HepG2 (cell line): ENCODE data around the gene NRL. TPM values are rescaled to one million over a fixed set of nuclear protein-coding genes. Genes with fewer than 3 reads are reported as not detected.
A peak's percentile ranks its signal among the peaks of the same experiment; 100 is the strongest.

Experiments
- CREM ChIP-seq, 2 experiments: sonication (generic) in 1 of 2; formaldehyde crosslinking in 1 of 2; IDR thresholded peaks; 2 replicates each; pipeline versions ENCODE4 v1.4.0 to v1.6.1; 2016 to 2020; ENCODE audit warnings: antibody characterized with exemption in 1 of 2, mild to moderate bottlenecking in 1 of 2, missing genetic modification reagents in 1 of 2
- ETV6 ChIP-seq: sonication (generic); formaldehyde crosslinking; conservative IDR thresholded peaks from 2 replicates; pipeline ENCODE4 v1.4.0; 2020; ENCODE audit warnings: missing genetic modification reagents
- GFI1 ChIP-seq: sonication (generic); formaldehyde crosslinking; IDR thresholded peaks from 2 replicates; pipeline ENCODE4 v1.5.0; 2020; ENCODE audit warnings: missing genetic modification reagents, mild to moderate bottlenecking, borderline replicate concordance
- IRF9 ChIP-seq: sonication (generic); formaldehyde crosslinking; IDR thresholded peaks from 2 replicates; pipeline ENCODE4 v1.8.0; 2022; ENCODE audit warnings: missing genetic modification reagents, mild to moderate bottlenecking, borderline replicate concordance
- PRDM4 ChIP-seq: sonication (generic); formaldehyde crosslinking; IDR thresholded peaks from 2 replicates; pipeline ENCODE4 v1.9.0; 2021; ENCODE audit warnings: missing genetic modification reagents, borderline replicate concordance
- STAG1 ChIP-seq: sonication (generic); formaldehyde crosslinking; IDR thresholded peaks from 2 replicates; pipeline ENCODE4 v1.4.0; 2020; ENCODE audit warnings: missing genetic modification reagents
- ZBTB40 ChIP-seq, 2 experiments: fragments of 450-650 bp in 1 of 2; sonication (generic) in 1 of 2; formaldehyde crosslinking in 1 of 2; IDR thresholded peaks; 2 replicates each; pipeline versions ENCODE4 v1.6.1 to v1.8.0; 2016 to 2022; ENCODE audit warnings: antibody characterized with exemption in 1 of 2, mild to moderate bottlenecking in 1 of 2, missing genetic modification reagents in 1 of 2
- ZIK1 ChIP-seq: sonication (generic); formaldehyde crosslinking; IDR thresholded peaks from 2 replicates; pipeline ENCODE4 v1.5.0; 2020; ENCODE audit warnings: mild to moderate bottlenecking, low read depth, missing genetic modification reagents, borderline replicate concordance
- ZNF34 ChIP-seq: sonication (generic); formaldehyde crosslinking; IDR thresholded peaks from 2 replicates; pipeline ENCODE4 v1.4.0; 2020; ENCODE audit warnings: mild to moderate bottlenecking, missing genetic modification reagents, borderline replicate concordance
- ZNF75D ChIP-seq: sonication (generic); formaldehyde crosslinking; IDR thresholded peaks from 2 replicates; pipeline ENCODE4 v1.8.1; 2023; ENCODE audit warnings: missing genetic modification reagents, mild to moderate bottlenecking, borderline replicate concordance
- ZNF780A ChIP-seq: sonication (generic); formaldehyde crosslinking; IDR thresholded peaks from 2 replicates; pipeline ENCODE4 v1.8.0; 2022; ENCODE audit warnings: mild to moderate bottlenecking, missing genetic modification reagents, moderate library complexity
- ZNF839 ChIP-seq: sonication (generic); formaldehyde crosslinking; IDR thresholded peaks from 2 replicates; pipeline ENCODE4 v1.4.0; 2020; ENCODE audit warnings: missing genetic modification reagents, mild to moderate bottlenecking, borderline replicate concordance
- polyA plus RNA-seq, 8 experiments: library from polyadenylated mRNA; depleted of rRNA in 3 of 8; stranded (reverse) in 7 of 8; unstranded in 1 of 8; fragments of >200 nt; fragmentation: Illumina TruSeq in 4 of 8; extraction: Trizol in 4 of 8; gene quantifications; 2 replicates each; pipeline versions ENCODE4 v1.2.1 to v1.2.3, GENCODE V29; 2011 to 2016; ENCODE audit warnings: low read depth in 4 of 8, missing spikeins in 1 of 8, mixed read lengths in 1 of 8; ENCODE audit not compliant: insufficient read depth in 1 of 8
- total RNA-seq, 5 experiments: library from RNA; depleted of rRNA; stranded (reverse); fragments of >200 nt; fragmentation: Illumina TruSeq; extraction: Trizol; gene quantifications; 2 replicates each; pipeline ENCODE4 v1.2.3, GENCODE V29; 2016; ENCODE audit warnings: low read depth in 1 of 5
- TF ChIP-seq, protein P1 (sequence below): sonication (generic); formaldehyde crosslinking; IDR thresholded peaks from 2 replicates; pipeline ENCODE4; 2020; ENCODE audit warnings: missing genetic modification reagents, mild to moderate bottlenecking, borderline replicate concordance

Gene NRL
- total and polyA plus RNA-seq, 2 of the 13 experiments (the other 11 are each of a cell fraction or from before 2014, with no cell fraction given), result 2.5 to 4.7 TPM

DNA sequence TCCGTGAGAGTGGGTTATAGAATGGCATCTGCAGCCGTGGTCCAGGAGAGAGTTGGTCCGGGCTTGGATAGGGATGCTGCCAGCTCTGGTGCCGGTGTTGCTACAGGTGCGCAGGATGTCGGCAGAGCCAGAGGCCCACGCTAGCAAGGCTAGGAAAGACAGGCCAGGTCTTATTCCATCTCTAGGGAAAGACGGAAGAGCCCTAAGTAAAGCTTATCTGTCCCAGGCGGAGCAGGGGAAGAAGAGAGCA lies 20.8 kb upstream of the NRL start (continued):
- no peak for TF ChIP-seq ZBTB40 (IDR thresholded peaks at IDR 0.05)
- TF ChIP-seq ZBTB40 (CRISPR knock-in tag; IDR thresholded peaks at IDR 0.05), result no peak
- TF ChIP-seq, protein P1, sequence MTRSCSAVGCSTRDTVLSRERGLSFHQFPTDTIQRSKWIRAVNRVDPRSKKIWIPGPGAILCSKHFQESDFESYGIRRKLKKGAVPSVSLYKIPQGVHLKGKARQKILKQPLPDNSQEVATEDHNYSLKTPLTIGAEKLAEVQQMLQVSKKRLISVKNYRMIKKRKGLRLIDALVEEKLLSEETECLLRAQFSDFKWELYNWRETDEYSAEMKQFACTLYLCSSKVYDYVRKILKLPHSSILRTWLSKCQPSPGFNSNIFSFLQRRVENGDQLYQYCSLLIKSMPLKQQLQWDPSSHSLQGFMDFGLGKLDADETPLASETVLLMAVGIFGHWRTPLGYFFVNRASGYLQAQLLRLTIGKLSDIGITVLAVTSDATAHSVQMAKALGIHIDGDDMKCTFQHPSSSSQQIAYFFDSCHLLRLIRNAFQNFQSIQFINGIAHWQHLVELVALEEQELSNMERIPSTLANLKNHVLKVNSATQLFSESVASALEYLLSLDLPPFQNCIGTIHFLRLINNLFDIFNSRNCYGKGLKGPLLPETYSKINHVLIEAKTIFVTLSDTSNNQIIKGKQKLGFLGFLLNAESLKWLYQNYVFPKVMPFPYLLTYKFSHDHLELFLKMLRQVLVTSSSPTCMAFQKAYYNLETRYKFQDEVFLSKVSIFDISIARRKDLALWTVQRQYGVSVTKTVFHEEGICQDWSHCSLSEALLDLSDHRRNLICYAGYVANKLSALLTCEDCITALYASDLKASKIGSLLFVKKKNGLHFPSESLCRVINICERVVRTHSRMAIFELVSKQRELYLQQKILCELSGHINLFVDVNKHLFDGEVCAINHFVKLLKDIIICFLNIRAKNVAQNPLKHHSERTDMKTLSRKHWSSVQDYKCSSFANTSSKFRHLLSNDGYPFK (CRISPR knock-in tag), result peak; percentile 89
- no peak; the same call in 1 of the 2 replicates for TF ChIP-seq ZIK1 (CRISPR knock-in tag)
- TF ChIP-seq GFI1, result no peak
- no peak for TF ChIP-seq ZNF780A (CRISPR knock-in tag)
- TF ChIP-seq CREM (IDR thresholded peaks at IDR 0.05), result no peak
- 0 out of 2 replicates have a peak, but pooled peaks have one; percentile 21 for TF ChIP-seq CREM (CRISPR knock-in tag; IDR thresholded peaks at IDR 0.05)
- no peak for TF ChIP-seq ZNF34
- 0 out of 2 replicates have a peak, but pooled peaks have one; percentile 15 for TF ChIP-seq ZNF839 (CRISPR knock-in tag)
- no peak for TF ChIP-seq STAG1
- 0 out of 2 replicates have a peak, but pooled peaks have one; percentile 24 for TF ChIP-seq ETV6 (CRISPR knock-in tag)
- no peak for TF ChIP-seq IRF9 (CRISPR knock-in tag)
- TF ChIP-seq ZNF75D (CRISPR knock-in tag), result no peak
- peak; percentile 35; the same call in 1 of the 2 replicates for TF ChIP-seq PRDM4 (CRISPR knock-in tag)
